HL-60/S4 treated with retinoic acid at 250 ng/mL for 4 days and 3 days (cell line): ENCODE results near the gene TBC1D22A.

Experiments
- in situ Hi-C: fragments of 300-500 bp; cut with MboI; formaldehyde crosslinking; loops from 2 replicates; pipeline ENCODE4 v1.7.0; 2022; ENCODE audit warnings: low sequenced_read_pairs

TBC1D22A gene

GRCh38 chr22:47190276-47190956, 428.0 kb downstream of the TBC1D22A start:
- in situ Hi-C loops: no loop called here

- in situ Hi-C loops: no loop called here
These were observed 428.7 kb downstream of the TBC1D22A start for GRCh38 chr22:47190957-47191670.

- in situ Hi-C loops: no loop called here
These were observed 429.5 kb downstream of the TBC1D22A start for GRCh38 chr22:47191671-47192650.

- in situ Hi-C loops: no loop called here
These were observed 430.4 kb downstream of the TBC1D22A start for GRCh38 chr22:47192651-47193437.

GRCh38 chr22:47193606-47194329, 431.3 kb downstream of the TBC1D22A start:
- in situ Hi-C loops: no loop called here

- in situ Hi-C loops: no loop called here
These were observed 432.2 kb downstream of the TBC1D22A start for GRCh38 chr22:47194476-47195155.

GRCh38 chr22:47195156-47195483, 432.7 kb downstream of the TBC1D22A start:
- in situ Hi-C loops: no loop called here

- in situ Hi-C loops: no loop called here
These were observed 433.2 kb downstream of the TBC1D22A start for GRCh38 chr22:47195484-47196165.

- in situ Hi-C loops: no loop called here
These were observed 433.9 kb downstream of the TBC1D22A start for GRCh38 chr22:47196166-47196849.

- in situ Hi-C loops: no loop called here
These were observed 434.7 kb downstream of the TBC1D22A start for GRCh38 chr22:47196881-47197772.

- in situ Hi-C loops: no loop called here
These were observed 435.5 kb downstream of the TBC1D22A start for GRCh38 chr22:47197773-47198500.

- in situ Hi-C loops: no loop called here
These were observed 436.4 kb downstream of the TBC1D22A start for GRCh38 chr22:47198801-47199251.

- in situ Hi-C loops: no loop called here
These were observed 437.0 kb downstream of the TBC1D22A start for GRCh38 chr22:47199261-47199978.

GRCh38 chr22:47199979-47200272, 437.5 kb downstream of the TBC1D22A start:
- in situ Hi-C loops: no loop called here

- in situ Hi-C loops: no loop called here
These were observed 438.0 kb downstream of the TBC1D22A start for GRCh38 chr22:47200273-47201051.
